ENCODE data around the gene KISS1.

DNA sequence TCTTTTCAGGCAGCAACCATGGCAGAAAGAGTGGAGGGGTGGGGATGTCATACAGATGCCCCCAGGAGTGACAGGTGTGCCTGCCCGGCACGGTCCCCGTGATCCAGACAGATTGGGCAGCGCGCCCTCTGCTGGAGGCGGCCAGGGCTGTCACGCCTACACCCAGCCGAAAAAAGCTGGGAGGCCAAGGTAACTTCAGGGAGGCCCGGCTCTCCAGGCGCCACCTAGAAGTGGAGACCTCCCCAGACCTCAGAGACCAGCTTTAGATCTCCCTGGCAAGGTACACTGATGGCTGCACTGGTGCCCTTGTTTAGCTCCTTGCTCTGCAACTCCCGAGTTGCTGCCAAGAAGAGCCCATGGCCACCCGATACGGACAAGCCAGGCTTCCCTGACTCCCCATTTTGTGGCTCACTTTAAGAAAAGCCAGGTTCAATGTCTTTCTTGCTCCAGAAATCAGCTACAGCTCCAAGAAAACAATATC lies 10.9 kb upstream of the KISS1 start:
- TF ChIP-seq POLR2A (IDR thresholded peaks at IDR 0.05) (no peak), POLR2AphosphoS5 (IDR thresholded peaks at IDR 0.05) (no peak)
- TF ChIP-seq, protein P1, sequence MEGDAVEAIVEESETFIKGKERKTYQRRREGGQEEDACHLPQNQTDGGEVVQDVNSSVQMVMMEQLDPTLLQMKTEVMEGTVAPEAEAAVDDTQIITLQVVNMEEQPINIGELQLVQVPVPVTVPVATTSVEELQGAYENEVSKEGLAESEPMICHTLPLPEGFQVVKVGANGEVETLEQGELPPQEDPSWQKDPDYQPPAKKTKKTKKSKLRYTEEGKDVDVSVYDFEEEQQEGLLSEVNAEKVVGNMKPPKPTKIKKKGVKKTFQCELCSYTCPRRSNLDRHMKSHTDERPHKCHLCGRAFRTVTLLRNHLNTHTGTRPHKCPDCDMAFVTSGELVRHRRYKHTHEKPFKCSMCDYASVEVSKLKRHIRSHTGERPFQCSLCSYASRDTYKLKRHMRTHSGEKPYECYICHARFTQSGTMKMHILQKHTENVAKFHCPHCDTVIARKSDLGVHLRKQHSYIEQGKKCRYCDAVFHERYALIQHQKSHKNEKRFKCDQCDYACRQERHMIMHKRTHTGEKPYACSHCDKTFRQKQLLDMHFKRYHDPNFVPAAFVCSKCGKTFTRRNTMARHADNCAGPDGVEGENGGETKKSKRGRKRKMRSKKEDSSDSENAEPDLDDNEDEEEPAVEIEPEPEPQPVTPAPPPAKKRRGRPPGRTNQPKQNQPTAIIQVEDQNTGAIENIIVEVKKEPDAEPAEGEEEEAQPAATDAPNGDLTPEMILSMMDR (IDR thresholded peaks at IDR 0.05 in 8 of 11, conservative IDR thresholded peaks at IDR 0.05 in 3 of 11), result peak in 10 of 11 experiments; percentile 48 to 92 (median 84)
